ENCODE results near the gene EXOSC3.
"Not testable (repeated sequence)": the region's sequence is repeated elsewhere in the genome, so short reads cannot be mapped to it uniquely, and the experiment has no call there.

EXOSC3 gene

GRCh38 chr9:37811906-37812476, 27.1 kb upstream of the EXOSC3 start:
- TF ChIP-seq CTCF (IDR thresholded peaks at IDR 0.05; ENCODE audit: control extremely low read depth, extremely low read depth, low read depth, missing control alignments), result no peak
- DNase-seq (ENCODE audit: extremely low spot score), result no peak
- CTCF ChIA-PET, result interaction anchor here (1.2 to 2.4 kb wide), 4 partner anchors 9 to 19 kb away, joined by 4 to 8 read pairs (median 4); no protein-coding TSS in a partner anchor
- POLR2A ChIA-PET, result no interaction called here

GRCh38 chr9:37809676-37810075, 24.8 kb upstream of the EXOSC3 start:
- POLR2A ChIA-PET; DNase-seq (ENCODE audit: extremely low spot score): not testable (repeated sequence)
- CTCF ChIA-PET, result interaction anchor here (0.9 to 1.8 kb wide), 4 partner anchors 12 to 94 kb away, joined by 3 to 4 read pairs (median 4); no protein-coding TSS in a partner anchor

- no peak for TF ChIP-seq CTCF (IDR thresholded peaks at IDR 0.05; ENCODE audit: control extremely low read depth, extremely low read depth, low read depth, missing control alignments)
- no peak for DNase-seq (ENCODE audit: extremely low spot score)
- ChIA-PET CTCF (interaction anchor here (1.0 to 2.1 kb wide), 2 partner anchors 10 to 13 kb away, joined by 3 to 9 read pairs; no protein-coding TSS in a partner anchor), POLR2A (no interaction called here)
Observed at GRCh38 chr9:37806271-37806670, 21.4 kb upstream of the EXOSC3 start.

- ChIA-PET POLR2A (no interaction called here), CTCF (interaction anchor here (1.4 kb wide), 1 partner anchor 103 kb away, joined by 3 read pairs; no protein-coding TSS in a partner anchor)
- no peak for DNase-seq (ENCODE audit: extremely low spot score)
- no peak for TF ChIP-seq CTCF (IDR thresholded peaks at IDR 0.05; ENCODE audit: control extremely low read depth, extremely low read depth, low read depth, missing control alignments)
Observed at GRCh38 chr9:37801959-37802711, 17.3 kb upstream of the EXOSC3 start.

GRCh38 chr9:37801287-37801850, 16.5 kb upstream of the EXOSC3 start:
- peak; percentile 55 for DNase-seq (ENCODE audit: extremely low spot score)
- POLR2A ChIA-PET, result interaction anchor here (0.6 kb wide), 1 partner anchor 32 kb away, joined by 5 read pairs; no protein-coding TSS in a partner anchor
- TF ChIP-seq CTCF (IDR thresholded peaks at IDR 0.05; ENCODE audit: control extremely low read depth, extremely low read depth, low read depth, missing control alignments), result no peak
- CTCF ChIA-PET, result interaction anchor here (1.1 to 1.4 kb wide), 2 partner anchors 16 to 103 kb away, joined by 3 to 5 read pairs; partner anchors contain the start of gene EXOSC3

- no peak for TF ChIP-seq CTCF (IDR thresholded peaks at IDR 0.05; ENCODE audit: control extremely low read depth, extremely low read depth, low read depth, missing control alignments)
- ChIA-PET POLR2A (no interaction called here), CTCF (interaction anchor here (1.1 to 1.4 kb wide), 2 partner anchors 16 to 104 kb away, joined by 3 to 5 read pairs; partner anchors contain the start of gene EXOSC3)
- DNase-seq (ENCODE audit: extremely low spot score), result peak; percentile 92
Observed at GRCh38 chr9:37800631-37801286, 15.9 kb upstream of the EXOSC3 start, which contains the start of gene DCAF10. Gene DCAF10, plus strand, starts transcription at chr9:37800797. Its CDS starts 70 bp downstream, at chr9:37800867.
